Naive thymus-derived CD4-positive, alpha-beta T cell (primary cell): ENCODE measurements around the gene UBE4B. TPM values are rescaled to one million over a fixed set of nuclear protein-coding genes. Genes with fewer than 3 reads are reported as not detected.

Experiments used
- ATAC-seq: fragments of 150-1000 bp; cut with Tn5 transposase; 2 replicates; pipeline ENCODE4 v1.10.0; 2021; ENCODE audit warnings: mild to moderate bottlenecking, moderate library complexity
- CTCF ChIA-PET: fragments of 350-600 bp; sonication (Branson Sonifier 250); formaldehyde crosslinking; loops from one replicate; lab custom pipeline; 2021; ENCODE audit warnings: antibody characterized with exemption; lab: Charles Lee
- POLR2A ChIA-PET: fragments of 350-600 bp; sonication (Branson Sonifier 250); formaldehyde crosslinking; loops from one replicate; lab custom pipeline; 2021; ENCODE audit warnings: antibody characterized with exemption, inconsistent platforms; lab: Charles Lee
- DNase-seq, 9 donors: peaks; one replicate each; pipeline versions ENCODE4 v3.0.0 to v3.0.0-alpha.2; 2020 to 2022; ENCODE audit warnings: mixed read lengths in 1 of 9
- H3K27ac ChIP-seq: one replicate; pipeline ENCODE4 v1.7.0; 2013; ENCODE audit warnings: mild to moderate bottlenecking, low read depth, low read length, moderate library complexity
- H3K27me3 ChIP-seq, 2 donors: one replicate each; pipeline ENCODE4 v1.7.0; 2013; ENCODE audit warnings: low read length in 2 of 2, mild to moderate bottlenecking in 2 of 2, moderate library complexity in 2 of 2; ENCODE audit not compliant: control insufficient read depth in 2 of 2, insufficient read depth in 2 of 2
- H3K36me3 ChIP-seq, 3 experiments: 1 replicate in 2 of 3; 2 replicates in 1 of 3; pipeline ENCODE4 v1.7.0; 2013; ENCODE audit warnings: low read length in 3 of 3, mild to moderate bottlenecking in 3 of 3, moderate library complexity in 1 of 3; ENCODE audit not compliant: insufficient read depth in 3 of 3, control insufficient read depth in 2 of 3
- H3K4me1 ChIP-seq, 2 donors: one replicate each; pipeline ENCODE4 v1.7.0; 2013; ENCODE audit warnings: low read length in 2 of 2, mild to moderate bottlenecking in 2 of 2, moderate library complexity in 1 of 2; ENCODE audit not compliant: control insufficient read depth in 2 of 2, insufficient read depth in 2 of 2
- H3K4me3 ChIP-seq: 2 replicates; pipeline ENCODE4 v1.7.0; 2013; ENCODE audit warnings: mild to moderate bottlenecking, low read length
- H3K9me3 ChIP-seq, 3 experiments: 1 replicate in 2 of 3; 2 replicates in 1 of 3; pipeline ENCODE4 v1.7.0; 2013; ENCODE audit warnings: low read length in 3 of 3; ENCODE audit not compliant: control insufficient read depth in 2 of 3
- H3K27ac Mint-ChIP-seq, 9 donors: one replicate each; pipeline ENCODE4 v1.8.0; 2020 to 2022; ENCODE audit warnings: mixed read lengths in 9 of 9, mild to moderate bottlenecking in 8 of 9, moderate library complexity in 5 of 9, inconsistent platforms in 2 of 9
- H3K27me3 Mint-ChIP-seq, 5 donors: one replicate each; pipeline ENCODE4 v1.8.0; 2021 to 2022; ENCODE audit warnings: mixed read lengths in 5 of 5, mild to moderate bottlenecking in 1 of 5
- H3K36me3 Mint-ChIP-seq, 5 donors: one replicate each; pipeline ENCODE4 v1.8.0; 2020 to 2022; ENCODE audit warnings: mixed read lengths in 5 of 5, mild to moderate bottlenecking in 3 of 5, inconsistent platforms in 1 of 5
- H3K4me1 Mint-ChIP-seq, 7 donors: one replicate each; pipeline ENCODE4 v1.8.0; 2020 to 2022; ENCODE audit warnings: mixed read lengths in 7 of 7, mild to moderate bottlenecking in 3 of 7, inconsistent platforms in 1 of 7
- H3K4me3 Mint-ChIP-seq, 10 donors: one replicate each; pipeline ENCODE4 v1.8.0; 2020 to 2022; ENCODE audit warnings: mild to moderate bottlenecking in 10 of 10, mixed read lengths in 10 of 10, moderate library complexity in 6 of 10, inconsistent platforms in 2 of 10
- H3K9me3 Mint-ChIP-seq, 11 donors: one replicate each; pipeline ENCODE4 v1.8.0; 2020 to 2022; ENCODE audit warnings: mixed read lengths in 11 of 11, mild to moderate bottlenecking in 4 of 11, inconsistent platforms in 1 of 11, moderate library complexity in 1 of 11
- intact Hi-C, 2 donors: fragments of 100-400 bp; cut with micrococcal nuclease; formaldehyde crosslinking; loops; one replicate each; pipeline ENCODE4 v1.15.1; 2023
- microRNA-seq: library from miRNA; unstranded; fragments of <30 nt; microRNA quantifications from one replicate; pipeline ENCODE4 v1.2.0, GENCODE V29; 2022; ENCODE audit warnings: borderline microRNAs expressed
- polyA plus RNA-seq, 2 donors: library from polyadenylated mRNA; unstranded; fragments of 300-500 nt; fragmentation: Illumina TruSeq; gene quantifications; one replicate each; pipeline ENCODE4 v1.2.3, GENCODE V29; 2021
- total RNA-seq, 6 experiments: library from RNA in 5 of 6; stranded (reverse) in 5 of 6; gene quantifications; 1 replicate in 5 of 6; 2 replicates in 1 of 6; pipeline ENCODE4 v1.2.3 and lab custom pipeline; 2021 to 2026

UBE4B gene
- total and polyA plus RNA-seq, 7 experiments from 2014 or later = 7.5 to 48.3 (median 39.2) TPM

GRCh38 chr1:10229903-10230302 is 197.1 kb downstream of the UBE4B start:
- ATAC-seq = no peak
- no peak overlapping the region for H3K4me3 ChIP-seq
- ChIA-PET POLR2A (no interaction called here), CTCF (no interaction called here)
- Mint-ChIP-seq H3K9me3 (no peaks in the 10 kb centered on the region), H3K36me3 (peaks cover 0 to 8% (median 0%) of the 10 kb centered on the region in 5 donors), H3K4me3 (no peak overlapping the region), H3K4me1 (peaks cover 0 to 12% (median 5%) of the 10 kb centered on the region in 7 donors), H3K27ac (no peak overlapping the region), H3K27me3 (no peaks in the 10 kb centered on the region)
- no peaks in the 10 kb centered on the region for H3K27me3 ChIP-seq
- H3K4me1 ChIP-seq = no peaks in the 10 kb centered on the region
- no peak for DNase-seq
- H3K36me3 ChIP-seq = no peaks in the 10 kb centered on the region
- H3K27ac ChIP-seq = no peak overlapping the region
- intact Hi-C loops = no loop called here
- H3K9me3 ChIP-seq = no peaks in the 10 kb centered on the region

Small RNA genes lying within 50 kb of the gene (microRNA-seq; reads per million reads assigned to microRNA genes)
- not detected for gene MIR1273D

Other genes starting within 250 kb of the UBE4B start
- 100 to 1,000 TPM in 1 of 5 experiments, 10 to 100 TPM in 4; 68.6 to 116 (median 85.6) TPM for gene CLSTN1, start 209.0 kb upstream of the UBE4B start, total RNA-seq
- gene CLSTN1, start 209.0 kb upstream of the UBE4B start, polyA plus RNA-seq = 10 to 100 TPM; 16.9 to 40.2 TPM
- gene CTNNBIP1, start 122.7 kb upstream of the UBE4B start, total RNA-seq = 10 to 100 TPM in 1 of 5 experiments, 1 to 10 TPM in 4; 6.5 to 17.2 (median 7.4) TPM
- gene CTNNBIP1, start 122.7 kb upstream of the UBE4B start, polyA plus RNA-seq = 1 to 10 TPM; 5.3 to 6.5 TPM
- 10 to 100 TPM; 18.0 to 35.1 (median 31.0) TPM for gene LZIC, start 89.6 kb upstream of the UBE4B start, total RNA-seq
- 10 to 100 TPM; 39.1 to 44.0 TPM for gene LZIC, start 89.6 kb upstream of the UBE4B start, polyA plus RNA-seq
- gene NMNAT1, start 89.5 kb upstream of the UBE4B start, total RNA-seq = 1 to 10 TPM; 2.7 to 8.3 (median 7.5) TPM
- gene NMNAT1, start 89.5 kb upstream of the UBE4B start, polyA plus RNA-seq = 1 to 10 TPM; 5.5 to 9.5 TPM
- gene RBP7, start 35.7 kb upstream of the UBE4B start, total RNA-seq = 10 to 100 TPM in 1 of 5 experiments, 1 to 10 TPM in 1, not detected in 3; 2.2 to 18.4 TPM
- gene RBP7, start 35.7 kb upstream of the UBE4B start, polyA plus RNA-seq = not detected
- gene KIF1B, start 177.6 kb downstream of the UBE4B start, total RNA-seq = 10 to 100 TPM; 10.4 to 21.6 (median 13.4) TPM
- gene KIF1B, start 177.6 kb downstream of the UBE4B start, polyA plus RNA-seq = 1 to 10 TPM; 1.8 to 2.1 TPM